Measurements from ENCODE around the gene SYTL4. TPM values are rescaled to one million over a fixed set of nuclear protein-coding genes. Genes with fewer than 3 reads are reported as not detected.
"Not testable (repeated sequence)": the region's sequence is repeated elsewhere in the genome, so short reads cannot be mapped to it uniquely, and the experiment has no call there.

SYTL4 gene
- total and polyA plus RNA-seq, 2 of the 13 experiments (the other 11 are each of a cell fraction or from before 2014, with no cell fraction given): 0.41 to 0.73 TPM

- Histone ChIP-seq H3K36me3 (replicated peaks in 1 of 2; ENCODE audit: control insufficient read depth in 1 of 2, insufficient read depth in 2 of 2, low read length in 2 of 2) (no peaks in the 10 kb centered on the region), H3K79me2 (ENCODE audit: insufficient read depth, low read length) (no peaks in the 10 kb centered on the region), H2AFZ (ENCODE audit: low read length) (no peak overlapping the region), H3K27me3 (ENCODE audit: control insufficient read depth in 1 of 2, insufficient read depth in 2 of 2, low read length in 2 of 2) (no peaks in the 10 kb centered on the region), H3K9ac (ENCODE audit: insufficient read depth, low read depth, low read length) (no peak overlapping the region), H3K9me3 (ENCODE audit: low read length) (no peaks in the 10 kb centered on the region), H3K4me2 (ENCODE audit: low read depth, low read length) (no peak overlapping the region), H3K4me3 (replicated peaks in 1 of 3; ENCODE audit: insufficient read depth in 1 of 3, low read depth in 2 of 3, low read length in 3 of 3) (no peak overlapping the region), H3K4me1 (ENCODE audit: insufficient read depth, low read length) (peaks cover 20% of the 10 kb centered on the region), H4K20me1 (ENCODE audit: insufficient read depth, low read length) (no peaks in the 10 kb centered on the region), H3K27ac (ENCODE audit: extremely low read length, insufficient read depth, low read length) (no peak overlapping the region)
- no TSS peak for BruUV-seq (replicated peaks)
- WGBS (ENCODE audit: low lambda C conversion rate): 44% methylated on average over 2 of the region's 2 CpGs
- intact Hi-C loops (cut with micrococcal nuclease; ENCODE audit: unreplicated experiment) (no loop called here), in situ Hi-C loops (cut with HindIII; ENCODE audit: extremely low pct_ligation_motif_present, low pct_unique_long_range_greater_than_20kb) (no loop called here)
- POLR2A ChIA-PET: no interaction called here
- TF ChIP-seq SRY (CRISPR knock-in tag; IDR thresholded peaks at IDR 0.05) (no peak), NR2F1 (CRISPR knock-in tag; IDR thresholded peaks at IDR 0.05) (no peak), DRAP1 (CRISPR knock-in tag; IDR thresholded peaks at IDR 0.05) (no peak), AGO1 (IDR thresholded peaks at IDR 0.05; ENCODE audit: low read depth, low read length, poor library complexity, severe bottlenecking) (no peak), SP1 (IDR thresholded peaks at IDR 0.05) (no peak), SP1 (CRISPR knock-in tag; IDR thresholded peaks at IDR 0.05) (no peak), ZNF275 (CRISPR knock-in tag; IDR thresholded peaks at IDR 0.05; ENCODE audit: borderline replicate concordance) (no peak), ETV6 (CRISPR knock-in tag; conservative IDR thresholded peaks at IDR 0.05) (no peak)
- TF ChIP-seq, protein P1, sequence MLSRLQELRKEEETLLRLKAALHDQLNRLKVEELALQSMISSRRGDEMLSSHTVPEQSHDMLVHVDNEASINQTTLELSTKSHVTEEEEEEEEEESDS (CRISPR knock-in tag; IDR thresholded peaks at IDR 0.05; ENCODE audit: borderline replicate concordance): no peak
- TF ChIP-seq, protein P2, sequence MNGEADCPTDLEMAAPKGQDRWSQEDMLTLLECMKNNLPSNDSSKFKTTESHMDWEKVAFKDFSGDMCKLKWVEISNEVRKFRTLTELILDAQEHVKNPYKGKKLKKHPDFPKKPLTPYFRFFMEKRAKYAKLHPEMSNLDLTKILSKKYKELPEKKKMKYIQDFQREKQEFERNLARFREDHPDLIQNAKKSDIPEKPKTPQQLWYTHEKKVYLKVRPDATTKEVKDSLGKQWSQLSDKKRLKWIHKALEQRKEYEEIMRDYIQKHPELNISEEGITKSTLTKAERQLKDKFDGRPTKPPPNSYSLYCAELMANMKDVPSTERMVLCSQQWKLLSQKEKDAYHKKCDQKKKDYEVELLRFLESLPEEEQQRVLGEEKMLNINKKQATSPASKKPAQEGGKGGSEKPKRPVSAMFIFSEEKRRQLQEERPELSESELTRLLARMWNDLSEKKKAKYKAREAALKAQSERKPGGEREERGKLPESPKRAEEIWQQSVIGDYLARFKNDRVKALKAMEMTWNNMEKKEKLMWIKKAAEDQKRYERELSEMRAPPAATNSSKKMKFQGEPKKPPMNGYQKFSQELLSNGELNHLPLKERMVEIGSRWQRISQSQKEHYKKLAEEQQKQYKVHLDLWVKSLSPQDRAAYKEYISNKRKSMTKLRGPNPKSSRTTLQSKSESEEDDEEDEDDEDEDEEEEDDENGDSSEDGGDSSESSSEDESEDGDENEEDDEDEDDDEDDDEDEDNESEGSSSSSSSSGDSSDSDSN (CRISPR knock-in tag; IDR thresholded peaks at IDR 0.05): no peak
- ATAC-seq (no peak), DNase-seq (ENCODE audit: low spot score) (no peak), FAIRE-seq (no peak)
- CTCF ChIA-PET (ENCODE audit: low intra/inter-chr PET ratio, low total read pairs): no interaction called here
Observed at GRCh38 chrX:100743009-100743607, 11.2 kb upstream of the SYTL4 start.

DNA sequence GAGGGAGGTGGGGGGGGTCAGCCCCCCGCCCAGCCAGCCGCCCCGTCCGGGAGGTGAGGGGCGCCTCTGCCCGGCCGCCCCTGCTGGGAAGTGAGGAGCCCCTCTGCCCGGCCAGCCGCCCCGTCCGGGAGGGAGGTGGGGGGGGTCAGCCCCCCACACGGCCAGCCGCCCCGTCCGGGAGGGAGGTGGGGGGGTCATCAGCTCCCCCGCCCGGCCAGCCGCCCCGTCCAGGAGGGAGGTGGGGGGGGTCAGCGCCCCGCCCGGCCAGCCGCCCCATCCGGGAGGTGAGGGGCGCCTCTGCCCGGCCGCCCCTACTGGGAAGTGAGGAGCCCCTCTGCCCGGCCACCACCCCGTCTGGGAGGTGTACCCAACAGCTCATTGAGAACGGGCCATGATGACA, 7.9 kb downstream of the SYTL4 start:
- in situ Hi-C loops (cut with HindIII; ENCODE audit: extremely low pct_ligation_motif_present, low pct_unique_long_range_greater_than_20kb); H3K4me3 ChIP-seq (replicated peaks in 1 of 3; ENCODE audit: insufficient read depth in 1 of 3, low read depth in 2 of 3, low read length in 3 of 3): not testable (repeated sequence)

More for the DNA sequence above, 7.9 kb downstream of the SYTL4 start:
- H3K4me2 ChIP-seq (ENCODE audit: low read depth, low read length); H3K27ac ChIP-seq (ENCODE audit: extremely low read length, insufficient read depth, low read length); H3K36me3 ChIP-seq (replicated peaks in 1 of 2; ENCODE audit: control insufficient read depth in 1 of 2, insufficient read depth in 2 of 2, low read length in 2 of 2); FAIRE-seq; H3K79me2 ChIP-seq (ENCODE audit: insufficient read depth, low read length); ATAC-seq; H3K9ac ChIP-seq (ENCODE audit: insufficient read depth, low read depth, low read length); CTCF ChIA-PET (ENCODE audit: low intra/inter-chr PET ratio, low total read pairs); DNase-seq (ENCODE audit: low spot score); H3K4me1 ChIP-seq (ENCODE audit: insufficient read depth, low read length); H4K20me1 ChIP-seq (ENCODE audit: insufficient read depth, low read length); H3K27me3 ChIP-seq (ENCODE audit: control insufficient read depth in 1 of 2, insufficient read depth in 2 of 2, low read length in 2 of 2); H2AFZ ChIP-seq (ENCODE audit: low read length); intact Hi-C loops (cut with micrococcal nuclease; ENCODE audit: unreplicated experiment); POLR2A ChIA-PET; H3K9me3 ChIP-seq (ENCODE audit: low read length); BruUV-seq (replicated peaks): not testable (repeated sequence)
- WGBS (ENCODE audit: low lambda C conversion rate): 100% methylated on average over 2 of the region's 30 CpGs

Data from HepG2 (cell line).